SKM-1 treated with dmso at 0.1 percent for 144 hours (cell line): ENCODE data around the gene TJP3.

Source experiments
- DNase-seq: peaks from one replicate; lab custom pipeline; 2025; ENCODE audit not compliant: unreplicated experiment; lab: John Stamatoyannopoulos, UW

Gene TJP3

DNA sequence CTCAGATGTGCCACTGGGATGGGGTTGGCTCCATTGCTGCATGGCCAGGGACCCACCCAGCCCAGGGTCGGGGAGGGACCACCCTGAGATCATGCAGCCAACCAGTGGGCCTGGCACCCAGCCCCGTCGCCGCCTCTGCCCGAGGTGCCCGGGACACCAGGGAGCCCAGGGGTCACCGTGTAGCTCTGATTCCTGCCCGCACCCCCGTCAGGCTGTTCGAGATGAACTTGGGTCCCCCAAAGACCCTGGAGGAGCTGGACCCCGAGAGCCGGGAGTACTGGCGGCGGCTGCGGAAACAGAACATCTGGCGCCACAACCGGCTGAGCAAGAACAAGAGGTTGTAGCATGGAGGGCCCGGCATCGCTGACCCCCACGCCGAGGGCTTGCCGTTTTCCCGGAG, 58.9 kb downstream of the TJP3 start:
- DNase-seq: no peak

DNA sequence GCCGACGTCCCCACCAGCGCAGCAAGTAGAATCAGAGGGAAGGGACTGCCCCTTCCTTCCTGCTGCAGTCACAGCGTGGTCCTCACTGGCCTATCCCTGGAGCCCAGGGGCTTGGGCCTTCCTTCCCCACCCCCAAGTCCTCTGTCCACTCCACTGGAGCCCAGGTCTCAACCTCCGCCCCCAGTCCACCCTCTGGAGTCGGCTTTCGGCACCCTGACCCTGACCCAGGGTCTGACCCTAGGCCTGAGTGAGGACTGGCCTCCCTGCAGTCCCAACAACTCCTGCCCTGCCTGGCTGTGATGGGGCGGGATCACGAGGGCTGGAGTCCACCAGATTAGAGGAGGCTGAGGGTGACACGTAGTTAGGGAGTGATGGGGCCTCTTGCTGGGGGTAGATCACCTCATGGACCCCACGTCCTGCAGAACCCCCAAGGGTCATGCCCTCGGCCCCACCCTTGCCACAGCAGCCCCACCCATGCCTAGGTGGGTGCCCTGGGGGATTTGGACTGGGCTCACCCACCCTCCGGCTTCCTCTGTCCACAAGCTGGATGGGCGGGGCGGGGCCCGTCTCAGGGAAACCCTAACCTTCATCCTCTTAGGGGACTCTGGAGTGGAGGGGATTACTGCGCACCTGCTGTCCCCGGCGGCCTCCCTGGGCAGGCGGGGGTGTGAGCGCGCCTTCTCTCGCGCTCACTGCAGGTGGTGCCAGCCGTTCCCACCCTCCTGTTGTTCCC, 60.0 kb downstream of the TJP3 start:
- DNase-seq: no peak

DNA sequence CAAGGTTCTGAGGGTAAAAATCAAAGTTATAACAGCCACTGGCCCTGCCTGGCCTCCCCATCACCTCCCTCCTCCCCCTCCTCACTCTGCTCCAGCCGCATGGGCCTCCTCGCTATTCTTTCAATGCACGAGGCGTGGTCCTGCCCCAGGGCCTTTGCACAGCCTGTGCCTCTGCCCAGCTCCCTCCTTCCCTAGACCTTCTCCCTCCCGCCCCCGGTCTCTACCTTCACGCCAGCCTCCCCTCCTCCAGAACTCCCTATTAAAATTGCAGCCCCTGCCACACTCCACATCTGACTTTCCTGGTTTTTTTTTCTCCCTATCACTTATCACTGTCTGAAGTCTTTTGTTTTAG, 60.5 kb downstream of the TJP3 start:
- DNase-seq: no peak

DNA sequence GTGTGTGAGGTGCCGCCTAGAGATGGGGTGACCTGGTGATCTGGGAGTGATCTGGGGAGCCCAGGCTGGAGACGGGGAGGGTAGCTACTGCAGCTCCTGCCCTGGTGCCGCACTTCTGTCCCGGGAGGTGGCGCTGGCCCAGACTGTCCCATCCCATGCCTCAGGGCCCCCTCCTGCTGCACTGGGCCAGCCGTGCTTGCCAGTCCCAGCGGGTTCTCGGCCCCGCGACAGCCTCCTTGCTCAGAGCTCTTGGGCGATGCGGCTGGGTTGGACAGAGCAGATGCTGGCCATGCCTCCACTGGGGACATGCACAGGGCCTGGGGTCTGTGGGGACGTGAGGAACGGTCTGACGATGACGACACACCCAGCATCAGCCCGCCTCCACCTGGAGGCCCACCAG, 61.3 kb downstream of the TJP3 start:
- no peak for DNase-seq

GRCh38 chr19:3770136-3770999, 62.2 kb downstream of the TJP3 start:
- no peak for DNase-seq

DNA sequence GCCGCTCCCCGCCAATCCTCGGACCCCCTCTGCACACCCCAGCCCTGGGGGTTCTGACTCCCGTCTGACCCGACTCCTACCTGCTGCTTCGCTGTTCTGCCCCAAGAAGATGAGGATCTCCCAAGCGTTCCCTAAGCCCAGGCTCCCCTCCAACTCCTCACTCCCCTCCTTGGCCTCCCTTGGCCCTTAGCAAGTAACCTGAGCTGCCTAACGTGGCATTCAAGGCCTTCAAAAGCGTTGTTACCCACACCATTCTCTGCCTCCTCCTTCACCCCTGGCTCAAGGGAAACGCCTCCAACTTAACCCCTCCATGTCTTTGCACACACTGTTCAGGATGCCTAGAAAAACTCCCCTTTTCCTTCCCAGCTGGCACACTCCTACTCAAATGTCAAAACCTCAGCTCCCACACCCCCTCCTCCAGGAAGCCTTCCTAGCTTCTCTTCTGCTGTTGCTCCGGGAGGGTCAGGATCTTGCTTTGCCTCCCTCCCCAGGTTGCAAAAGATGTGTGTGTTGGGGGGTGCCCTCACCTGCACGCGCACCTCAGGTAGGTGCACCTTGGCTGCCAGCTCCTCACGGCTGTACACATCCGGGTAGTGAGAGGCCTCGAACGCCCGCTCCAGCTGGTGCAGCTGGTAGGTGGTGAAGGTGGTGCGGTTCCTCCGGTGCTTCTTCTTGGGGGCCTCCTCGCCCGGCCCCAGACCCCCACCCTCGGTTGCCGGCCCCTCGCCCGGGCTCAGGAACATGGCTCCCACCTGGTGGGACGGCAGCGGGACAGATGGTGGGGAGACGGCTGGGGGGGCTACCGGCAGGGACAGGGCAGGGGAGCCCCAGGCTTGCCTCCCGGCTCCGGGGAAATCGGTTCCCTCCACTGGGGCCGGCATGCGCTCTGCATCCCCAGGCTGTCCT, 63.1 kb downstream of the TJP3 start:
- DNase-seq: no peak

- no peak for DNase-seq
Measured at GRCh38 chr19:3771906-3772455, 63.8 kb downstream of the TJP3 start, which contains the start of gene RAX2. Gene RAX2 (minus strand): TSS chr19:3772228. CDS start chr19:3771742, 486 bp downstream.

- no peak for DNase-seq
Measured at GRCh38 chr19:3773814-3774515, 65.8 kb downstream of the TJP3 start.

GRCh38 chr19:3774621-3775373, 66.6 kb downstream of the TJP3 start:
- DNase-seq: no peak

- no peak for DNase-seq
Measured at GRCh38 chr19:3775374-3775711, 67.2 kb downstream of the TJP3 start.

GRCh38 chr19:3775831-3776230, 67.6 kb downstream of the TJP3 start:
- DNase-seq: no peak

DNA sequence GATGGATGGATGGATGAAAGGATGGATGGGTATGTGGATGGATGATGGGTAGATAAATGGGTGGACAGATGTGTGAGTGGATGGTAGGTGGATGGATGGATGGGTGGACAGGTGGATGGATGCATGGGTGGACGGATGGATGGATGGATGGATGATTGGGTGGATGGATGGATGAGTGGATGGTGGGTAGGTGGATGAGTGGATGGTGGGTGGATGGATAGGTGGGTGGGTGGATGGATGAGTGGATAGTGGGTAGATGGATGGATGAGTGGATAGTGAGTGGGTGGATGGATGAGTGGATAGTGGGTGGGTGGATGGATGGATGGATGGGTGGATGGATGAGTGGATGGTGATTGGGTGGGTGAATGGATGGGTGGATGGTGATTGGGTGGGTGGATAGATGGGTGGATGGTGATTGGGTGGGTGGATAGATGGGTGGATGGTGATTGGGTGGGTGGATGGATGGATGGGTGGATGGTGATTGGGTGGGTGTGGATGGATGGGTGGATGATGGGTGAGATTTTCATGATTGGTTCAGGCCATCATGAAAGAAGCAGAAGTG, 68.4 kb downstream of the TJP3 start:
- no peak for DNase-seq

DNA sequence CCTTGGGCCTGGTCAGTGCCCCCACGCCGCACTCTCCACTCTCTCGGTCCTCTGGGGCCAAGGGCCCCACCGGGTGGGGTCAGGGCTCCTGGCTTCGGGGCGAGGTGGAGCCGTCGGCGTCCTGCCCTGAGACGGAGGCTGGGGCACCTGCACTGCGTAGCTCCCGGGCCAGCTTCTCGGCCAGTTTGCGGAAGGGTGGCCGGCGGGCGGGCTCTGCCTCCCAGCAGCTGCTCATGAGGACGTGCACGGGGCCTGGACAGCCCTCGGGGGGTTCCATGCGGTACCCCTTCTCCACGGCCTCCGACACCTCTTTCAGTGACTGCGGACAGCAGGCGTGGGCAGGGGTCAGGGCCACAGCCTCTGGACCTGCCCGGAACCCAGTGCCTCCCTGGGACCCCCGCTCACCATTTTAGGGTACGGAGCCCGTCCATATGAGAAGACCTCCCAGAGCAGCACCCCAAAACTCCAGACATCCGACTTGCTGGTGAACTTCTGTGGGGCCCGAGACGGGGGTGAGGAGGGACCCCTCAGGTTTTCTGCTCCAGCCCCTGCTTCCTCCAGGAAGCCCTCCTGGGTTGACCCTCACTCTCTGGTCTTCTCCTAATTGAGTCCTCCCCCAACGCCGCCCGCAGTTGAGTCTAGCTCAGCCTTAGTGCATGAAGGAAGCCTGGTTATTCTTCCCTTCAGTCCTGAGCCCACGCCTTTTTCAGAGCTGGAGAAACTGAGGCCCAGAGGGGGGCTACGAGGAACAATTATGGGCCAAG, 70.1 kb downstream of the TJP3 start:
- DNase-seq: no peak

DNA sequence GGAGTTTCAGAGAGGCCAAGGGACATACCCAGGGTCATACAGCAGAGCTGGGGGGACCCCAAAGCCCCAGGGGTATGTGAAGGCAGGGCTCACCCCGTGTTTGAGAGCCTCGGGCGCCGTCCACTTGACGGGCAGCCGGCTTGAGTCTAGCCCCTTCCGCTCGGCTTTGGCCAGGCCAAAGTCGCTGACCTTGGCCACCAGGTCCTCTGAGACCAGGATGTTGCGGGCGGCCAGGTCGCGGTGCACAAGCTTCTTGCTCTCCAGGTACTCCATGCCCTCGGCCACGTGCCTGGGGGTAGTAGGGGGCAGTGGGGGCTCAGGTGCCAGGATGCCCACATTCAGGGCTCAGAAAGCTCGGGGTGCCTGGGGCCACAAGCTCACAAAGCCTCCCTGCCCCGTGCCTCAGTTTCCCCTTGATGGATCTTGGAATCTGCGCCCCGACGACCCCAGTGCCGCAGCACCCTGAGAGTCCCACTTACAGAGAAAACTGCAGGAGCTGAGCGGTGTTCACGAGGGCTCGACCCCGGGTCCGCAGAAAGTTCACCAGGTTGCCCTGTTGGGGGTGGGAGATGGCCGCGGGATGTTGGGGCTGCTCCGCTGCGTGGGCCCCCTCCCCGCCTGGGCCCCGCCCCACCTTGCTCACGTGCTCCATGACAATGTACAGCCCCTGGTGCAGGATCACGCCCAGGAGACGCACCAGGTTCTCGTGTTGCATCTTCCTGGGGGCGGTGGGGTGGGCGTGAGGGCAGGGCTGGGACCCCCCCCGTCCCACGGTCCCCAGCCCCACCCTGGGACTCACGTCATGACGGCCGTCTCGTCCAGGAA, 70.9 kb downstream of the TJP3 start:
- DNase-seq: no peak

- no peak for DNase-seq
Measured at GRCh38 chr19:3780786-3781304, 72.7 kb downstream of the TJP3 start.

GRCh38 chr19:3781603-3782002, 73.4 kb downstream of the TJP3 start:
- no peak for DNase-seq

- DNase-seq: no peak
Measured at GRCh38 chr19:3782330-3782729, 74.1 kb downstream of the TJP3 start.

- no peak for DNase-seq
Measured at GRCh38 chr19:3782903-3783302, 74.7 kb downstream of the TJP3 start.
